Frontal cortex (tissue), 4 donors: ENCODE results near the gene CSTPP1. TPM values are rescaled to one million over a fixed set of nuclear protein-coding genes. Genes with fewer than 3 reads are reported as not detected.
"Not testable (repeated sequence)": the region's sequence is repeated elsewhere in the genome, so short reads cannot be mapped to it uniquely, and the experiment has no call there.

Experiments used
- DNase-seq, 2 donors: peaks; one replicate each; pipeline ENCODE4 v3.0.0; 2012; ENCODE audit warnings: low spot score in 2 of 2
- FAIRE-seq: peaks from 2 replicates; lab custom pipeline; 2012; peaks lifted over from hg19 to GRCh38; lab: Jason Lieb, UNC
- total RNA-seq: library from RNA; depleted of rRNA; stranded (reverse); fragments of >200 nt; gene quantifications from one replicate; pipeline ENCODE4 v1.2.3, GENCODE V29; 2014
- donor health status: control.
- donor health status: control.
- donor health status: control.

Gene CSTPP1
- total RNA-seq, 1 donor from 2014 or later: 46.5 TPM

- no peak for FAIRE-seq
- DNase-seq: no peak
Observed at GRCh38 chr11:46949297-46949696, 12.7 kb downstream of the CSTPP1 start.

- DNase-seq (no peak), FAIRE-seq (no peak)
Observed at GRCh38 chr11:46951864-46952263, 15.3 kb downstream of the CSTPP1 start.

- FAIRE-seq: no peak
Observed at GRCh38 chr11:46952553-46952952, 16.0 kb downstream of the CSTPP1 start.

GRCh38 chr11:46953093-46953492 lies 16.5 kb downstream of the CSTPP1 start:
- FAIRE-seq: no peak
- DNase-seq: no peak

More at GRCh38 chr11:46952553-46952952, 16.0 kb downstream of the CSTPP1 start:
- no peak for DNase-seq

- no peak for DNase-seq
- peak; percentile 51 for FAIRE-seq
Observed at GRCh38 chr11:46958777-46959176, 22.2 kb downstream of the CSTPP1 start.

GRCh38 chr11:46961041-46961440 lies 24.5 kb downstream of the CSTPP1 start:
- no peak for DNase-seq
- FAIRE-seq: no peak

- not testable (repeated sequence) for FAIRE-seq, DNase-seq
Observed at GRCh38 chr11:46961886-46962285, 25.3 kb downstream of the CSTPP1 start.

GRCh38 chr11:46963844-46964243 lies 27.3 kb downstream of the CSTPP1 start:
- DNase-seq (no peak), FAIRE-seq (no peak)

GRCh38 chr11:46966773-46967172 lies 30.2 kb downstream of the CSTPP1 start:
- no peak for FAIRE-seq

GRCh38 chr11:46967962-46968361 lies 31.4 kb downstream of the CSTPP1 start:
- DNase-seq: no peak
- no peak for FAIRE-seq

More at GRCh38 chr11:46966773-46967172, 30.2 kb downstream of the CSTPP1 start:
- DNase-seq: no peak

- FAIRE-seq (no peak), DNase-seq (no peak)
Observed at GRCh38 chr11:46969379-46969778, 32.8 kb downstream of the CSTPP1 start.

- peak; percentile 3 for FAIRE-seq
- DNase-seq: no peak
Observed at GRCh38 chr11:46970913-46971625, 34.5 kb downstream of the CSTPP1 start.

- no peak for FAIRE-seq
- DNase-seq: no peak
Observed at GRCh38 chr11:46972343-46972742, 35.8 kb downstream of the CSTPP1 start.

- no peak for DNase-seq
- no peak for FAIRE-seq
Observed at GRCh38 chr11:46972821-46973220, 36.3 kb downstream of the CSTPP1 start.

GRCh38 chr11:46976182-46976854 lies 39.8 kb downstream of the CSTPP1 start:
- DNase-seq: no peak
- FAIRE-seq: no peak

- FAIRE-seq (no peak), DNase-seq (peak in 1 of 2 donors; percentile 15)
Observed at GRCh38 chr11:46977038-46977813, 40.7 kb downstream of the CSTPP1 start.

GRCh38 chr11:46978005-46978491 lies 41.5 kb downstream of the CSTPP1 start:
- DNase-seq: no peak
- no peak for FAIRE-seq

GRCh38 chr11:46979358-46979757 lies 42.8 kb downstream of the CSTPP1 start:
- no peak for FAIRE-seq
- DNase-seq: no peak

- FAIRE-seq (no peak), DNase-seq (no peak)
Observed at GRCh38 chr11:46981436-46981835, 44.9 kb downstream of the CSTPP1 start.

- FAIRE-seq: no peak
Observed at GRCh38 chr11:46982797-46983452, 46.4 kb downstream of the CSTPP1 start.

More at GRCh38 chr11:46982797-46983452, 46.4 kb downstream of the CSTPP1 start:
- no peak for DNase-seq
